GM19193 (cell line): ENCODE data around the gene HOXA13.

Source experiments
- POLR2A ChIP-seq: IDR thresholded peaks from 4 replicates; pipeline ENCODE4 v1.6.1; 2011; ENCODE audit not compliant: insufficient read depth, insufficient read length; ENCODE audit errors: extremely low read depth

HOXA13 gene

GRCh38 chr7:27193335-27194001 lies 6.4 kb downstream of the HOXA13 start:
- no peak for TF ChIP-seq POLR2A

DNA sequence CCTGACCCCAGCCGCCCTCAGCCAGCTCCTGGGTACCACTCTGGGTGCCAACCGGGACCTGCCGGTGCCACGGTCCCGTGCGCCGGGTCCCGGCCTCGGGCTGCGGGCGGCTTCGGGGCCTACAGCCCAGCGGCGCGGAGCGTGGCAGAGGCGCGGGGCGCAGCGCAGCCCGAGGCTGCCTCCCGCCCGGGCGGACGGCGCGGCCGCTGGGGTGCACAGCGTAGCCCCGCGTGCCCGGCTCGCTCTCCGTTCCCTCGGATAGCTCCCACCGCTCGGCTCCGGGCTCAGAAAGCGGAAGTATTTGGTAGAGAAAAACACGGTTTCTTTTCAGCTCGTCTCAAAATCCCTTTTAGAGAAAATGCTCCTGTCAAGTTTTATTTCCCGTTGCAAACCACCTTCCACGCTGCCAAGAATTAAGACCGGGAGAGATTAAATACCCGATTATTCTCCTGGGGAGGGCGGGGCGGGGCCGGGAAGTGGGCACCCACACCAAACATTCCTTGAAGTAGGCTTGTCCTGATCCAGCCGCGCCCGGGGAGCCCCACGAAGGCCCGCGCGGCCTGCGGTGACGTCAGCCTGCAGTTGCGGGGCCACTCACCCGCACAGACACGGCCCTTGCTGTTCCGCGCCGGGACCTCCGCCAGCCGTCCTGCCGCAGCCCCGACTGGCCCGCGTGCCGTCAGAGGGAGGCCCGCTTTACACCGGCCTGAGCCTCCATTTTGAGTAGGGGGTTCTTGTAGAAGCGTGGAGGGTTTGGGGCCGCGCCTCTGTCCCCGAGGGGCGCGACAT lies 7.2 kb downstream of the HOXA13 start:
- TF ChIP-seq POLR2A: no peak

- TF ChIP-seq POLR2A: no peak
Measured at GRCh38 chr7:27191833-27192545, 7.9 kb downstream of the HOXA13 start.

- no peak for TF ChIP-seq POLR2A
Measured at GRCh38 chr7:27191161-27191731, 8.6 kb downstream of the HOXA13 start.

DNA sequence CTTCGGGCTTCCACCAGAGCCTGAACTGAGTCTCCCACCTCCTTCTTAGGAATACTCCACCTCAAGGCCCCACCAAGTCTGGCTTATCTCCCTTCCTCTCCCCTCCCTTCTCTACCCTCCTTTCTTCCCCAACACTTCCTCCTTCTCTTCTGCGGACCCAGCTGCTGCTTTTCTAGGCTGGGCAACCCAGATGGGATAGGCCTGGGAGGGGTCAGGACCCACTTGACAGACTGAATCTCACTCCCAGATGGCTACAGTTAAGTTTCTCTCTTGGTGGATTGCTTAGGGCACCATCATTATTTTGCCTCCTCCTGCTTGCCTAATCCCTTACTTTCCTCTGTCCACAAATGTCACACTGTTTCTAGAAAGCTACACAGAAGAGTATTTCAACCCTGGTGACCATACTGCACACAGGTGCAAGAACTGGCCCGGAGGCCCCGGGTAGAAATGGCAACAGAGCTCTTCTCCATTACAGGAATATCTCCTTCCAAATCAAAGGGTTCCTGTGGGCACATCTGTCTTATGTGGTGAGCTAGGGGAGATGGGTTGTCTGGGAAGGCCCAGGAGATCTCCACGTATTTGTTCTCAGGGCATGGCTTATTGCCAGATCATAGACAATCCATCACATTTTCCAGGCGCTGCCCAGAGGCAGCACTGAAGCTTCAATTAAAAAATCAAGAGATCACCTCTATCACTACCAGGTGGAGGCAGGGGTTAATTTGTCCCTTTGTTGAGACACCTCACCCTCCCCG lies 9.7 kb downstream of the HOXA13 start:
- TF ChIP-seq POLR2A: no peak

DNA sequence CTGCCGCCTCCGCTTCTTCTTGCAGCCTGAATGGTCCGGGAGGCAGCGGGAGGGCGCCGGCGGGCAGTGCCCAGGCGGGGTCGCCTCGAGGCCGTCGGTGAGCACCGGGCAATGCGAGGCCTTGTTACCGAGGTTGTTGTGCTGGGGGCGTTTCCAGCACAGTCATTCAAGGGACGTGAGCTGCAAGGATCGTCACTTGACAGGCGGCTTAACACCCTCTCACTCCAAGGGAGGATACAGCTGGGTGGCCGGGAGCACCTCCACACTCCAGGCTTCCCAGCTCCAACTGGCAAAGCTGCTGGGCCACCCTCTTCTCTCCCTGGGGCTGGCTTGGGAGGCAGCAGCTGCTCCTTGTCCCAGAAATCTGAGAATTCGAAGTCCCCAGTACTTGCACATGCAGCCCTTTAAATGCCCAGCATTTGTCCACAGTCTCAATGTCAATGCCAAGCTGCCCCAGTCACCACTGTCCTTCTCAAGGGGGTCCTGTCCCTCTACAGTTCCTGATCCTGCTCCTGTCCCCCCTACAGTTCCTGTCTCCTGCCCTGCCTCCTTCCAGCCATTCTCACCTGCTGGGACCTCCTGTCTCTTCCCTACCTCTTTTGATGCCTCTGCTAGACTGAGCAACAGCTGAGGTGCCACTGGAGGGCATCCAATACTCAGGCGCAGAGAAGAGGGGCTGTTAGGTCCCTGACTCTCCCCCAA lies 10.4 kb downstream of the HOXA13 start:
- TF ChIP-seq POLR2A: no peak

DNA sequence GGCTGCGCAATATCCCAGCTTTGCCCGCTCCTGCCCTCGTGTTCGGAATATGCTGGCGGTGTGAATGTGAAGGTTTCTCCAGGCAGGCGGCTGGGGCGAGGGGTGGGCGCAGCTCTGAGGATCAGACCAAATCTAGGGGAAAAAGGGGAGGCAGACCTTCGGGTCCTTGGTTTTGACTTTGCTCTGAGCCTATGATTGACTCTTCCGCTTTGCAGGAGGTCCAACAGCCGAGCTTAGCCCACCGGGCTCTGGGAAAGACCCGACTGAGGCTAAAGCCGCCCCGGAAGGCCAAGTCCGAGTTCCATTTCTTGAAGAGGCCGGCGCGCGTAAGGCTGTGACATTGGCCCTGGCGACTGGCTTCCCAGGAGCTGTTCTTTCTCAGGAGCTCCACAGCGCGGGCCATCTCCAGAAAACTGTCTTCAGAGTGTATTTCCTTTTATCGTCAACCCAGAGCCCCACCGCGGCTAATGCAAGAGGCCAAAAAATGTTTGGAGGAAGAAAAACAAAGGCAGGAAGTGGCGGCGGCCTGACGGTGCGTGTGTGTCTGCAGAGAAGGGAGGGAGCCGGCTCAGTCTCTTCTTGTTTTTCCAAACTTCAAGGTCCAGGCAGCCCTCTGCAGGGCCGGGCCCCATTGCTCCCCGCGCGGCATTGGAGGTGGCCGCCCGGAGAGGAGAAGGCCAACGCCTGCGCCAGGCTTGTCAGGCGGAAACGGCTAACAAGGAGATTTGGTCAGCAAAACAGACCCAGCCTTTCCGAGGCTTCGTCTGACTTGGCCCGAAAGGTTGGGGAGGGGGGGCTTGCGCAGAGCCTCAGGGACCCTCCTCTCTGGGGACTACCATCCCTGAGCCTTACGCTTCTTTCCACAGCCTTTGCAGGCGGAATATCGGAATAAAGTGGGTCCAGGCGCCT lies 11.3 kb downstream of the HOXA13 start:
- no peak for TF ChIP-seq POLR2A

- TF ChIP-seq POLR2A: no peak
Measured at GRCh38 chr7:27187475-27188385, 12.2 kb downstream of the HOXA13 start.

- TF ChIP-seq POLR2A: no peak
Measured at GRCh38 chr7:27186668-27187474, 13.0 kb downstream of the HOXA13 start.

GRCh38 chr7:27185854-27186667 lies 13.8 kb downstream of the HOXA13 start:
- TF ChIP-seq POLR2A: no peak
